ENCODE data around the gene KRT2. TPM values are rescaled to one million over a fixed set of nuclear protein-coding genes. Genes with fewer than 3 reads are reported as not detected.

Gene KRT2
- total and polyA plus RNA-seq, 2 of the 4 experiments (the other 2 are of a cell fraction) = not detected

Other genes starting within 250 kb of the KRT2 start
- not detected in 2 replicates for gene KRT82, start 245.9 kb downstream of the KRT2 start, total RNA-seq (2012; rRNA removed)
- gene KRT82, start 245.9 kb downstream of the KRT2 start, polyA plus RNA-seq (2012; rRNA removed) = not detected in 2 replicates
- gene KRT75, start 217.8 kb downstream of the KRT2 start, total RNA-seq (2012; rRNA removed) = not detected in 2 replicates
- gene KRT75, start 217.8 kb downstream of the KRT2 start, polyA plus RNA-seq (2012; rRNA removed) = not detected in 2 replicates
- not detected in 2 replicates for gene KRT6B, start 200.1 kb downstream of the KRT2 start, total RNA-seq (2012; rRNA removed)
- gene KRT6B, start 200.1 kb downstream of the KRT2 start, polyA plus RNA-seq (2012; rRNA removed) = not detected in 2 replicates
- not detected in 2 replicates for gene KRT6C, start 178.4 kb downstream of the KRT2 start, total RNA-seq (2012; rRNA removed)
- not detected in 2 replicates for gene KRT6C, start 178.4 kb downstream of the KRT2 start, polyA plus RNA-seq (2012; rRNA removed)
- gene KRT6A, start 159.0 kb downstream of the KRT2 start, total RNA-seq (2012; rRNA removed) = not detected in 2 replicates
- gene KRT6A, start 159.0 kb downstream of the KRT2 start, polyA plus RNA-seq (2012; rRNA removed) = not detected in 2 replicates
- not detected in 2 replicates for gene KRT5, start 131.8 kb downstream of the KRT2 start, total RNA-seq (2012; rRNA removed)
- not detected in 2 replicates for gene KRT5, start 131.8 kb downstream of the KRT2 start, polyA plus RNA-seq (2012; rRNA removed)
- gene KRT71, start 99.1 kb downstream of the KRT2 start, total RNA-seq (2012; rRNA removed) = not detected in 2 replicates
- not detected in 2 replicates for gene KRT71, start 99.1 kb downstream of the KRT2 start, polyA plus RNA-seq (2012; rRNA removed)
- not detected in 2 replicates for gene KRT74, start 78.4 kb downstream of the KRT2 start, total RNA-seq (2012; rRNA removed)
- not detected in 2 replicates for gene KRT74, start 78.4 kb downstream of the KRT2 start, polyA plus RNA-seq (2012; rRNA removed)
- not detected in 2 replicates for gene KRT72, start 50.7 kb downstream of the KRT2 start, total RNA-seq (2012; rRNA removed)
- gene KRT72, start 50.7 kb downstream of the KRT2 start, polyA plus RNA-seq (2012; rRNA removed) = not detected in 2 replicates
- not detected in 2 replicates for gene KRT73, start 33.7 kb downstream of the KRT2 start, total RNA-seq (2012; rRNA removed)
- gene KRT73, start 33.7 kb downstream of the KRT2 start, polyA plus RNA-seq (2012; rRNA removed) = not detected in 2 replicates
- not detected in 2 replicates for gene KRT1, start 28.2 kb upstream of the KRT2 start, total RNA-seq (2012; rRNA removed)
- gene KRT1, start 28.2 kb upstream of the KRT2 start, polyA plus RNA-seq (2012; rRNA removed) = not detected in 2 replicates
- not detected in 2 replicates for gene KRT77, start 51.3 kb upstream of the KRT2 start, total RNA-seq (2012; rRNA removed)
- gene KRT77, start 51.3 kb upstream of the KRT2 start, polyA plus RNA-seq (2012; rRNA removed) = not detected in 2 replicates
- gene KRT76, start 125.1 kb upstream of the KRT2 start, total RNA-seq (2012; rRNA removed) = not detected in 2 replicates
- not detected in 2 replicates for gene KRT76, start 125.1 kb upstream of the KRT2 start, polyA plus RNA-seq (2012; rRNA removed)
- gene KRT3, start 143.9 kb upstream of the KRT2 start, total RNA-seq (2012; rRNA removed) = not detected in 2 replicates
- gene KRT3, start 143.9 kb upstream of the KRT2 start, polyA plus RNA-seq (2012; rRNA removed) = not detected in 2 replicates
- under 0.01 TPM in 1 of 2 replicates, not detected in the other for gene KRT4, start 161.9 kb upstream of the KRT2 start, total RNA-seq (2012; rRNA removed)
- gene KRT4, start 161.9 kb upstream of the KRT2 start, polyA plus RNA-seq (2012; rRNA removed) = 0.03 and 0.07 TPM in 2 replicates
- under 0.01 TPM in 1 of 2 replicates, not detected in the other for gene KRT79, start 182.1 kb upstream of the KRT2 start, total RNA-seq (2012; rRNA removed)
- 0.09 and 0.24 TPM in 2 replicates for gene KRT79, start 182.1 kb upstream of the KRT2 start, polyA plus RNA-seq (2012; rRNA removed)
- gene KRT78, start 196.8 kb upstream of the KRT2 start, total RNA-seq (2012; rRNA removed) = not detected in 2 replicates
- gene KRT78, start 196.8 kb upstream of the KRT2 start, polyA plus RNA-seq (2012; rRNA removed) = not detected in 2 replicates

All from IMR-90 (cell line).